SK-N-SH treated with all-trans-retinoic acid at 6 μM for 48 hours (cell line): ENCODE data around the gene RNU1-1.
A peak's percentile ranks its signal among the peaks of the same experiment; 100 is the strongest.
"Not testable (repeated sequence)": the region's sequence is repeated elsewhere in the genome, so short reads cannot be mapped to it uniquely, and the experiment has no call there.

Source experiments
- ATAC-seq: fragments of 200-7000 bp; cut with Tn5 transposase; 3 replicates; pipeline ENCODE4 v1.9.1; 2020; ENCODE audit warnings: mild to moderate bottlenecking, moderate library complexity
- CREB5 ChIP-seq: fragments of 250-450 bp; sonication (Bioruptor Pico); IDR thresholded peaks from 2 replicates; pipeline ENCODE4 v1.5.1; 2020; ENCODE audit warnings: low read depth, mild to moderate bottlenecking, moderate library complexity
- ESRRG ChIP-seq: fragments of 250-450 bp; sonication (Bioruptor Pico); IDR thresholded peaks from 2 replicates; pipeline ENCODE4 v1.6.1; 2021; ENCODE audit warnings: mild to moderate bottlenecking
- ISL1 ChIP-seq: fragments of 250-450 bp; sonication (Bioruptor Pico); IDR thresholded peaks from 2 replicates; pipeline ENCODE4 v2.1.2; 2022; ENCODE audit warnings: mild to moderate bottlenecking, moderate library complexity
- PATZ1 ChIP-seq: fragments of 250-450 bp; sonication (Bioruptor Pico); IDR thresholded peaks from 2 replicates; pipeline ENCODE4 v1.8.0; 2020; ENCODE audit warnings: mild to moderate bottlenecking, moderate library complexity, borderline replicate concordance
- PPARA ChIP-seq: fragments of 250-450 bp; sonication (Bioruptor Pico); IDR thresholded peaks from 2 replicates; pipeline ENCODE4 v1.5.0; 2020; ENCODE audit warnings: mild to moderate bottlenecking, borderline replicate concordance
- SNAI2 ChIP-seq: fragments of 250-450 bp; sonication (Bioruptor Pico); IDR thresholded peaks from 2 replicates; pipeline ENCODE4 v1.5.0; 2020; ENCODE audit warnings: mild to moderate bottlenecking, moderate library complexity
- TCF4 ChIP-seq: fragments of 250-450 bp; sonication (Bioruptor Pico); IDR thresholded peaks from 2 replicates; pipeline ENCODE4 v1.8.0; 2021; ENCODE audit warnings: mild to moderate bottlenecking, moderate library complexity, borderline replicate concordance
- TOX ChIP-seq: fragments of 250-450 bp; sonication (Bioruptor Pico); IDR thresholded peaks from 2 replicates; pipeline ENCODE4 v1.8.0; 2021; ENCODE audit warnings: mild to moderate bottlenecking, moderate library complexity, borderline replicate concordance
- ZC3H10 ChIP-seq: fragments of 250-450 bp; sonication (Bioruptor Pico); IDR thresholded peaks from 2 replicates; pipeline ENCODE4 v1.5.1; 2021; ENCODE audit warnings: mild to moderate bottlenecking, moderate library complexity
- ZFP3 ChIP-seq: fragments of 250-450 bp; sonication (Bioruptor Pico); IDR thresholded peaks from 2 replicates; pipeline ENCODE4 v1.5.0; 2020; ENCODE audit warnings: mild to moderate bottlenecking, moderate library complexity
- ZFP30 ChIP-seq: fragments of 450-650 bp; formaldehyde crosslinking; IDR thresholded peaks from 2 replicates; pipeline ENCODE4 v1.5.0; 2022; ENCODE audit warnings: mild to moderate bottlenecking, moderate library complexity
- ZNF565 ChIP-seq: fragments of 450-650 bp; formaldehyde crosslinking; conservative IDR thresholded peaks from 2 replicates; pipeline ENCODE4 v1.5.0; 2020; ENCODE audit warnings: low read depth, mild to moderate bottlenecking, moderate library complexity
- ZNF70 ChIP-seq: fragments of 450-650 bp; formaldehyde crosslinking; IDR thresholded peaks from 2 replicates; pipeline ENCODE4 v1.5.0; 2020; ENCODE audit warnings: mild to moderate bottlenecking, moderate library complexity
- ZNF8 ChIP-seq: fragments of 450-650 bp; formaldehyde crosslinking; IDR thresholded peaks from 2 replicates; pipeline ENCODE4 v1.5.0; 2020; ENCODE audit warnings: mild to moderate bottlenecking, moderate library complexity
- TF ChIP-seq, protein P1 (sequence below): fragments of 250-450 bp; sonication (Bioruptor Pico); IDR thresholded peaks from 2 replicates; pipeline ENCODE4 v1.8.0; 2021; ENCODE audit warnings: low read depth, mild to moderate bottlenecking, moderate library complexity, borderline replicate concordance
- TF ChIP-seq, protein P2 (sequence below): fragments of 250-450 bp; sonication (Bioruptor Pico); IDR thresholded peaks from 2 replicates; pipeline ENCODE4 v1.5.1; 2021; ENCODE audit warnings: mild to moderate bottlenecking, moderate library complexity
- TF ChIP-seq, protein P3 (sequence below): fragments of 250-450 bp; sonication (Bioruptor Pico); IDR thresholded peaks from 2 replicates; pipeline ENCODE4 v1.5.0; 2020; ENCODE audit warnings: mild to moderate bottlenecking, moderate library complexity

The RNU1-1 gene

GRCh38 chr1:16478091-16478490 is 36.0 kb downstream of the RNU1-1 start:
- TF ChIP-seq ZC3H10 (CRISPR knock-in tag) (no peak), PPARA (no peak), TCF4 (CRISPR knock-in tag) (no peak), ZNF8 (CRISPR knock-in tag) (no peak), ESRRG (CRISPR knock-in tag) (no peak), ZNF70 (CRISPR knock-in tag) (no peak), ZNF565 (CRISPR knock-in tag) (no peak), TOX (CRISPR knock-in tag) (no peak), ZFP30 (CRISPR knock-in tag) (no peak), CREB5 (CRISPR knock-in tag) (no peak), ZFP3 (CRISPR knock-in tag) (no peak), PATZ1 (CRISPR knock-in tag) (no peak), SNAI2 (CRISPR knock-in tag) (no peak)
- TF ChIP-seq, protein P1, sequence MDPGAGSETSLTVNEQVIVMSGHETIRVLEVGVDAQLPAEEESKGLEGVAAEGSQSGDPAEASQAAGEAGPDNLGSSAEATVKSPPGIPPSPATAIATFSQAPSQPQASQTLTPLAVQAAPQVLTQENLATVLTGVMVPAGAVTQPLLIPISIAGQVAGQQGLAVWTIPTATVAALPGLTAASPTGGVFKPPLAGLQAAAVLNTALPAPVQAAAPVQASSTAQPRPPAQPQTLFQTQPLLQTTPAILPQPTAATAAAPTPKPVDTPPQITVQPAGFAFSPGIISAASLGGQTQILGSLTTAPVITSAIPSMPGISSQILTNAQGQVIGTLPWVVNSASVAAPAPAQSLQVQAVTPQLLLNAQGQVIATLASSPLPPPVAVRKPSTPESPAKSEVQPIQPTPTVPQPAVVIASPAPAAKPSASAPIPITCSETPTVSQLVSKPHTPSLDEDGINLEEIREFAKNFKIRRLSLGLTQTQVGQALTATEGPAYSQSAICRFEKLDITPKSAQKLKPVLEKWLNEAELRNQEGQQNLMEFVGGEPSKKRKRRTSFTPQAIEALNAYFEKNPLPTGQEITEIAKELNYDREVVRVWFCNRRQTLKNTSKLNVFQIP (CRISPR knock-in tag) = no peak
- TF ChIP-seq, protein P2, sequence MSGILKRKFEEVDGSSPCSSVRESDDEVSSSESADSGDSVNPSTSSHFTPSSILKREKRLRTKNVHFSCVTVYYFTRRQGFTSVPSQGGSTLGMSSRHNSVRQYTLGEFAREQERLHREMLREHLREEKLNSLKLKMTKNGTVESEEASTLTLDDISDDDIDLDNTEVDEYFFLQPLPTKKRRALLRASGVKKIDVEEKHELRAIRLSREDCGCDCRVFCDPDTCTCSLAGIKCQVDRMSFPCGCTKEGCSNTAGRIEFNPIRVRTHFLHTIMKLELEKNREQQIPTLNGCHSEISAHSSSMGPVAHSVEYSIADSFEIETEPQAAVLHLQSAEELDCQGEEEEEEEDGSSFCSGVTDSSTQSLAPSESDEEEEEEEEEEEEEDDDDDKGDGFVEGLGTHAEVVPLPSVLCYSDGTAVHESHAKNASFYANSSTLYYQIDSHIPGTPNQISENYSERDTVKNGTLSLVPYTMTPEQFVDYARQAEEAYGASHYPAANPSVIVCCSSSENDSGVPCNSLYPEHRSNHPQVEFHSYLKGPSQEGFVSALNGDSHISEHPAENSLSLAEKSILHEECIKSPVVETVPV (CRISPR knock-in tag) = no peak
- TF ChIP-seq, protein P3, sequence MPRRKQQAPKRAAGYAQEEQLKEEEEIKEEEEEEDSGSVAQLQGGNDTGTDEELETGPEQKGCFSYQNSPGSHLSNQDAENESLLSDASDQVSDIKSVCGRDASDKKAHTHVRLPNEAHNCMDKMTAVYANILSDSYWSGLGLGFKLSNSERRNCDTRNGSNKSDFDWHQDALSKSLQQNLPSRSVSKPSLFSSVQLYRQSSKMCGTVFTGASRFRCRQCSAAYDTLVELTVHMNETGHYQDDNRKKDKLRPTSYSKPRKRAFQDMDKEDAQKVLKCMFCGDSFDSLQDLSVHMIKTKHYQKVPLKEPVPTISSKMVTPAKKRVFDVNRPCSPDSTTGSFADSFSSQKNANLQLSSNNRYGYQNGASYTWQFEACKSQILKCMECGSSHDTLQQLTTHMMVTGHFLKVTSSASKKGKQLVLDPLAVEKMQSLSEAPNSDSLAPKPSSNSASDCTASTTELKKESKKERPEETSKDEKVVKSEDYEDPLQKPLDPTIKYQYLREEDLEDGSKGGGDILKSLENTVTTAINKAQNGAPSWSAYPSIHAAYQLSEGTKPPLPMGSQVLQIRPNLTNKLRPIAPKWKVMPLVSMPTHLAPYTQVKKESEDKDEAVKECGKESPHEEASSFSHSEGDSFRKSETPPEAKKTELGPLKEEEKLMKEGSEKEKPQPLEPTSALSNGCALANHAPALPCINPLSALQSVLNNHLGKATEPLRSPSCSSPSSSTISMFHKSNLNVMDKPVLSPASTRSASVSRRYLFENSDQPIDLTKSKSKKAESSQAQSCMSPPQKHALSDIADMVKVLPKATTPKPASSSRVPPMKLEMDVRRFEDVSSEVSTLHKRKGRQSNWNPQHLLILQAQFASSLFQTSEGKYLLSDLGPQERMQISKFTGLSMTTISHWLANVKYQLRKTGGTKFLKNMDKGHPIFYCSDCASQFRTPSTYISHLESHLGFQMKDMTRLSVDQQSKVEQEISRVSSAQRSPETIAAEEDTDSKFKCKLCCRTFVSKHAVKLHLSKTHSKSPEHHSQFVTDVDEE = no peak
- ATAC-seq = no peak

- ATAC-seq = not testable (repeated sequence)
Observed at GRCh38 chr1:16475771-16476770, 38.0 kb downstream of the RNU1-1 start.

DNA sequence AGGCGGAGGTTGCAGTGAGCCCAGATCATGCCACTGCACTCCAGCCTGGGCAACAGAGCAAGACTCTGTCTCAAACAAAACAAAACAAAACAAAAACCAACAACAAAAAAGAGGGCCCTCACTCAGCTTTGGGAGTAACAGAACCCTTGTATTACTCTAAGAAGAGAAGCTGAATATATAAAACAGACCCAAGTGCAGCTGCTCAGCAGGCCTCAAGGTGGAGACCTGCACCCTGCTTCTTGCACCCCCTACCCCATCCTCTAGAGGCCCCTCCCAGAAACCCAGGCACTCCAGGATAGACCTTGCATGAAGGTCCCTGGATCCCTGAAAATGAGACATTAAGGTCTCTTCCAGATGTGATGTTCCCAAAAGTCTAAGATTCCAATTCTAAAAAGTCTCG is 39.2 kb downstream of the RNU1-1 start:
- peak; percentile 65 for ATAC-seq

- ATAC-seq = no peak
- TF ChIP-seq, protein P3 = no peak
- no peak for TF ChIP-seq ZFP3 (CRISPR knock-in tag)
- TF ChIP-seq ISL1 (CRISPR knock-in tag) = no peak
Observed at GRCh38 chr1:16474166-16474800, 39.8 kb downstream of the RNU1-1 start.
